GM19023 (cell line): ENCODE measurements around the gene SKOR1.

ENCODE experiments used
- ATAC-seq: cut with Tn5 transposase; IDR thresholded peaks from one replicate; pipeline ENCODE4 v1.9.1; 2021; ENCODE audit warnings: mild to moderate bottlenecking, moderate library complexity; ENCODE audit not compliant: unreplicated experiment

The SKOR1 gene

GRCh38 chr15:67829647-67830504, 4.6 kb downstream of the SKOR1 start:
- no peak for ATAC-seq

GRCh38 chr15:67831363-67831762, 6.1 kb downstream of the SKOR1 start:
- ATAC-seq, result no peak

GRCh38 chr15:67832031-67832551, 6.8 kb downstream of the SKOR1 start:
- ATAC-seq, result no peak

GRCh38 chr15:67832897-67833709, 7.8 kb downstream of the SKOR1 start:
- ATAC-seq, result no peak

- no peak for ATAC-seq
Observed at GRCh38 chr15:67833710-67834511, 8.6 kb downstream of the SKOR1 start.

- ATAC-seq, result no peak
Observed at GRCh38 chr15:67834581-67835296, 9.4 kb downstream of the SKOR1 start.

- no peak for ATAC-seq
Observed at GRCh38 chr15:67835297-67836133, 10.2 kb downstream of the SKOR1 start.

- ATAC-seq, result no peak
Observed at GRCh38 chr15:67836134-67836455, 10.8 kb downstream of the SKOR1 start.

- no peak for ATAC-seq
Observed at GRCh38 chr15:67836477-67836876, 11.2 kb downstream of the SKOR1 start.

- ATAC-seq, result no peak
Observed at GRCh38 chr15:67836955-67837354, 11.6 kb downstream of the SKOR1 start.

- no peak for ATAC-seq
Observed at GRCh38 chr15:67838789-67839332, 13.6 kb downstream of the SKOR1 start.

GRCh38 chr15:67839499-67839928, 14.2 kb downstream of the SKOR1 start:
- ATAC-seq, result peak; percentile 15

- ATAC-seq, result peak; percentile 84
Observed at GRCh38 chr15:67839929-67840748, 14.8 kb downstream of the SKOR1 start, which contains the start of gene RNU6-1. RNU6-1 (minus strand) TSS chr15:67840045.

- ATAC-seq, result no peak
Observed at GRCh38 chr15:67840749-67841512, 15.6 kb downstream of the SKOR1 start.

GRCh38 chr15:67841513-67841762, 16.1 kb downstream of the SKOR1 start:
- no peak for ATAC-seq

GRCh38 chr15:67843092-67843501, 17.8 kb downstream of the SKOR1 start:
- no peak for ATAC-seq

- ATAC-seq, result no peak
Observed at GRCh38 chr15:67843571-67844387, 18.5 kb downstream of the SKOR1 start.
